Measurements from ENCODE around the gene GNPAT. TPM values are rescaled to one million over a fixed set of nuclear protein-coding genes. Genes with fewer than 3 reads are reported as not detected.
A peak's percentile ranks its signal among the peaks of the same experiment; 100 is the strongest.

The GNPAT gene
- total RNA-seq, 2 donors from 2014 or later: 41.9 to 52.9 TPM

DNA sequence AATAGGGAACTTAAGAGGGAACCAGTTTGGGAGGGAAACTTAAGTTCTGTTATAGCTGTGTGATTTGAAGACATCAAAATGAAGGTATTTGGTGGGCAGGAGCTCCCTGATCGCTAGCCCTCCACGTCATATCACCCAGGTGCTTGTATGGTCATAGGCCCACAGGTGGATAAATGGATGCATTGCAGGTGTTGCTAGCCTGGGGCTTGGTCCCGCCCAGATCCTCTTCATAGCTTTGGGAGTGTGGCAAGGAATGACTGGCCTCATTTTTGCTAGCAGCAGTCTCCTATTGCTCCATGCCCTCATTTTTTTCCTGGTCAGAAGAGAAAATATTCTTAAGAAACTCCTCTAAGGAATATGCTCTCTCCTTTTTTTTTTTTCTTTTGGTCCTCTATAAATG lies 11.3 kb downstream of the GNPAT start:
- H3K9me3 Mint-ChIP-seq: peaks cover under 1% of the 10 kb centered on the region
- no peak overlapping the region for H3K27ac Mint-ChIP-seq
- no peak overlapping the region for H3K4me3 Mint-ChIP-seq
- peaks cover 10% of the 10 kb centered on the region for H3K4me1 Mint-ChIP-seq
- H3K27me3 Mint-ChIP-seq: no peaks in the 10 kb centered on the region
- peaks cover 72% of the 10 kb centered on the region for H3K36me3 Mint-ChIP-seq (ENCODE audit: low read depth)
- no peak for ATAC-seq (replicated peaks)

DNA sequence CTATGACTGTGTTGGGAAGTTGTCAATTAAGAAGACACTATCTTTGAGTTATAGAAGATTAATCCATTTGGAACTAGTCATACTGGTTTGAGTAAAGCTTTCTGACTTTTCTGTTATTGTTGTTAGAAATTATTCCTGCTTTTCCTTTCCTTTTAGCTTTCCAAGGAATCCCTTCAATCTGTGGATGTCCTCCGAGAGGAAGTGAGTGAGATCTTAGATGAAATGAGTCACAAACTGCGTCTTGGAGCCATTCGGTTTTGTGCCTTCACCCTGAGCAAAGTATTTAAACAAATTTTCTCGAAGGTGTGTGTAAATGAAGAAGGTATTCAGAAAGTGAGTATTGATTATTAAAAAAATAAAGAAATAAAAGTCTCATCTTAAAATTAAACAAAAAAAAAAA lies 19.3 kb downstream of the GNPAT start:
- H3K9me3 Mint-ChIP-seq: peaks cover 4% of the 10 kb centered on the region

DNA sequence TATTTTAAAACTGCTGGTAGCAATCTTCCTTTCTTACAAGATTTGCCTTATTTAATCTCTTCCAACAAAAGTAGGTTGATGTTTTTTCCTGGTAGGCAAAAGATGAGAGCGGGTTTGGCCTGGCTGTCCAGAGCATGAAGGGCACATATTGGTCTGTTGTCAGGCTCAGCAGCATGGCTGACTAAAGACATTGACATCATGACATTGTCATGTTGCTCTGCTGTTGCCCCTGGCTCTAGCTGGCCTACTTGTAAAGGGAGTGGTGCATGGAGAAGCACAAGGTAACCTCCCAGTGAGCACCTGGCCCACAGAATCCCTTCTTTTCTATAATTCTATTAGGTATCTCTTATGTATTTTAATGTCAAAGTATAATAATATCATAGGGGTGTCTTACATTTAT lies 23.6 kb downstream of the GNPAT start:
- H3K9me3 Mint-ChIP-seq: no peaks in the 10 kb centered on the region
- no peaks in the 10 kb centered on the region for H3K27me3 Mint-ChIP-seq
- H3K4me1 Mint-ChIP-seq: no peaks in the 10 kb centered on the region
- peaks cover 97% of the 10 kb centered on the region for H3K36me3 Mint-ChIP-seq (ENCODE audit: low read depth)
- no peak overlapping the region for H3K4me3 Mint-ChIP-seq
- ATAC-seq (replicated peaks): no peak
- peak overlapping the region; percentile 20 for H3K27ac Mint-ChIP-seq

More for the DNA sequence above, 19.3 kb downstream of the GNPAT start:
- H3K27ac Mint-ChIP-seq: no peak overlapping the region
- H3K4me3 Mint-ChIP-seq: no peak overlapping the region
- peaks cover 99% of the 10 kb centered on the region for H3K36me3 Mint-ChIP-seq (ENCODE audit: low read depth)
- H3K4me1 Mint-ChIP-seq: peaks cover under 1% of the 10 kb centered on the region
- H3K27me3 Mint-ChIP-seq: no peaks in the 10 kb centered on the region
- no peak for ATAC-seq (replicated peaks)

DNA sequence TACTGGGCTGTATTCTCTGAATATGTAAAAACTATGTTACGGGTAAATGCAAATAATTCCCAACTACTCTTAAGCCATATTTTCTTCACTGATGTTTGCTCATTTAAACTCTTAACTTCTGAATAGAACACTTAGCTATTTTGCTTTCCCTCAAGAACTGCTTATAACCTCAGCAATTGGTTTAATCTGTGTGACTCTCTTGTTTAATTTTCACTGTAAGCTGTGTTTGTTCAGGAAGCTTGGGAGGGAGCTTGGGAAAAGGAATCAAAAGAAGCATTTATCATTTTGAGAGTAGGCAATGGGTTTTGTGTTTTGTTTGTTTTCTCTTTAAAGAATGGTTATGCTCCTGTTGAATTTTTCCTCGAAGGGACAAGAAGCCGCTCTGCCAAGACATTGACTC lies 24.4 kb downstream of the GNPAT start:
- no peak for ATAC-seq (replicated peaks)
- Mint-ChIP-seq H3K4me3 (no peak overlapping the region), H3K36me3 (ENCODE audit: low read depth) (peaks cover 97% of the 10 kb centered on the region), H3K27me3 (no peaks in the 10 kb centered on the region), H3K4me1 (no peaks in the 10 kb centered on the region), H3K9me3 (no peaks in the 10 kb centered on the region), H3K27ac (no peak overlapping the region)

DNA sequence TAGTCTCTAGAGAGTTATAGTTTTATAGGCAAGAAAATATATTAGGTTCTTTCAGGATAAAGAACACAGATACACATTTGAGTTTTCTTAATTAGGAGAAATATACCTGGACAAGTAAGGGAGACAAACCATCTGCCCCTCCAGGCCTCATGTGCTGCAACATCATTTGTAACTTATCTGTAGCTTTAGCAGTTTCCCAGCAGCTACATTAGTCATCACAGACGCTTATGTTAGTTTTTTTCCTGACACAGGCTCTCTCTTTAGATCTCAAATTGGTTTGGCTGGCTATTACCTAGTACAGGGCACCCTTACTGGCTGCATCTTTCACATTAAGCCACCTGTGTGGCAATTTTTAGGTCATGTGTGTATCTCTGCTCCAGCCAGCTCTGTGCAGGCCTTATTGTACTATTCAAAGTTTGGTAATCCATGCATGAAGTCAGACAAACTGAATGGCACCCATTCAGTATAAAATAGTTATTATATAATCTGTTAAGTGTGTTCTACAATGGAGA lies 25.9 kb downstream of the GNPAT start:
- no peak overlapping the region for H3K27ac Mint-ChIP-seq
- no peaks in the 10 kb centered on the region for H3K4me1 Mint-ChIP-seq
- H3K36me3 Mint-ChIP-seq (ENCODE audit: low read depth): peaks cover 97% of the 10 kb centered on the region
- no peaks in the 10 kb centered on the region for H3K27me3 Mint-ChIP-seq
- no peak overlapping the region for H3K4me3 Mint-ChIP-seq
- no peaks in the 10 kb centered on the region for H3K9me3 Mint-ChIP-seq
- ATAC-seq (replicated peaks): no peak

DNA sequence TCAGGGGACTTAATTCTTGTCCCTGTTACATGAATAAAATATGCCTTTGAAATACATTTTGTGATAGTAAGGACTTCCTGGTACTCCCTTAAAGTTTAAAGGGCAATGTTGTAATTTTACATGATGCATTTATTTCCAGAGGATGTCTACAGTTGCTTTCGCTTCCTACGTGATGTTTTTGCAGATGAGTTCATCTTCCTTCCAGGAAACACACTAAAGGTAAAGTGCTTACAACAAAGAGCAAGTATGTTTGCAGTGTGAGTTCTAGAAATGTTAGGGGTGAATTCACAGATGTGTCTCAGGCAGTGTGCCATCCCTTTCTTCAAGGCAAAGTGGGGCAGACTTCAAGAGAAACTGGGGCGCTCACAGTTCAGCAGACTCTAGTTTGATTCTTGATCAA lies 31.2 kb downstream of the GNPAT start:
- Mint-ChIP-seq H3K4me1 (peaks cover 14% of the 10 kb centered on the region), H3K27ac (peak overlapping the region; percentile 80), H3K4me3 (peak overlapping the region; percentile 37), H3K9me3 (no peaks in the 10 kb centered on the region), H3K36me3 (ENCODE audit: low read depth) (peaks cover 97% of the 10 kb centered on the region), H3K27me3 (no peaks in the 10 kb centered on the region)
- ATAC-seq (replicated peaks): peak; percentile 27

DNA sequence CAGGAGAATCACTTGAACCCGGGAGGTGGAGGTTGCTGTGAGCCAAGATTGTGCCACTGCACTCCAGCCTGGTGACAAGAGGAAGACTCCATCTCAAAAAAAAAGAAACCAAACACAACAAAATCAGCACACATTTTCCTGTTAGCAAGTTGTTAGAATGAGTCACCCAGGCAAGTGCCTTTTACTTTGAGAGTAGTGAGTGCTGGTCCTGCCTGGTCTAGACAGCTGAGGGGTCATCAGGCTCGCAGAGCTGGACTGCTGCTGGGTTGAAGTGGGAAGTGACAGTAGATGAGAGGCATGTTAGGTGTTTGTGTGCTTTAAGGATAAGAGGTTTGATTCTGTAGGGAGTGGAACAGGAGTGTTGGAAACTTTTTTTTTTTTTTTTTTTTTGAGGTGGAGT lies 31.9 kb downstream of the GNPAT start:
- Mint-ChIP-seq H3K4me3 (peak overlapping the region; percentile 7), H3K27ac (peak overlapping the region; percentile 80), H3K4me1 (peaks cover 14% of the 10 kb centered on the region), H3K9me3 (no peaks in the 10 kb centered on the region), H3K36me3 (ENCODE audit: low read depth) (peaks cover 98% of the 10 kb centered on the region), H3K27me3 (no peaks in the 10 kb centered on the region)
- ATAC-seq (replicated peaks): peak; percentile 27

DNA sequence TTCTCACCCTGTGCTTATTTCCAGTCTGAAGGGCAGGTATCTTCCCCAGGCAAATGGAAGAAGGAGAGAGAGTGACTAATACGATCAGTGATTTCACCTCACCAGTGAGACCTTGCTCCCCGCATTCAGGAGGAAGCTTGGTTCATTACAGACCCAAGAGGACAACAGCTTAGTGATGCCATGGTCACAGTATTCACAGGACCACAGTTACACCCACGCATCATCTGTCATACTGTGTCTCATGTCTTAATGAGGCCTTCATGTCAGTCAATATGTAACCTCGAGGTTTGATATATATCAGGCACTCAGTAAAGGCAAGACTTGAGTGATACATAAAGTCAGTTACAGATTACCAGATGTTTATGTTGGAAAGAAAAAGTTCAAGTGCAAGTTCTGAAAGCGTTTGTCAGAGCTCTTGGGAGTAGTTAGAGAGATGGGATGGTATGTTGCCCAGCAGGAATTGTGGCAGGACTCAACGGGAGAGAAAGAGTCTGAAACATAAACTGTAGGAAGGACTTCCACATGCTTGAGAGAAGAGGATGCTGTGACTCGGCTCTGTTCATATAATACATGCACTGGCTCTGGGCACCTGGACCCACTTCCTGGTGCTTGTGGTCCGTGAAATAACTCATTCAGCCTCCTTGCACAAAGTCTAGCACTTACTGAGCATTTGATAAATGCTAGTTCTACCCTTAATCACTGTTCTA lies 33.3 kb downstream of the GNPAT start:
- peak; percentile 90 for ATAC-seq (replicated peaks)
- Mint-ChIP-seq H3K4me3 (no peak overlapping the region), H3K9me3 (no peaks in the 10 kb centered on the region), H3K27ac (peak overlapping the region; percentile 12), H3K36me3 (ENCODE audit: low read depth) (peaks cover 92% of the 10 kb centered on the region), H3K4me1 (peaks cover 14% of the 10 kb centered on the region), H3K27me3 (no peaks in the 10 kb centered on the region)

DNA sequence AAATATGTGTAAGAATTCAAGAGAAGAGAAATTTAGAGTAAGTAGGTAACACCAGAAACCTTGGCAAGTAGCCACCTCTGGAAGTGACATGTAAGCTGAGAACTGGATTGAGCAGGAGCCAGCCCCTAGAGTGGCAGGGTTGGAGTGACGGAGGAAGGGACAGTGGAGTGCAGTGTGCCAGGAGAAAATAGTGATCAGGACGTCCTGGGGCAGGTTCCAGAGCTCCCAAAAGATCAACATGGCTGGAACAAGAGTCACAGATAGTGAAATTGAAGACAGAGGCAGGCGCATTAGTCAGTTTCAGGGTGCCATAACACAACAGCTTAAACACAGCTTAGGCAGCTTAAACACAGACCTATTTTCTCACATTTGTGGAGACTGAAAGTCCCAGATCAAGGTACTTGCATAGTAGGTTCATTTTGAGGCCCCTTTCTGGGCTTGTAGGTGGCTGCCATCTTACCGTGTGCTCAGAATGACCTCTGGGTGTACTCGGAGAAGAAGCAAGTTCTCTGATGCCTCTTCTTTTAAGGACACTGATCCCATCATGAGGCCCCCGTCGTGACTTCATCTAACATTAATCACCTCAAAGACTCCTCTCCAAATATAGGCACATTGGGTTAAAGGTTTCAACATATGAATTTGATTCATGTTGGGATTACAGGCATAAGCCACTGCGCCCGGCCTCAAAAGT lies 37.2 kb downstream of the GNPAT start:
- H3K4me1 Mint-ChIP-seq: peaks cover 5% of the 10 kb centered on the region
- no peaks in the 10 kb centered on the region for H3K27me3 Mint-ChIP-seq
- no peaks in the 10 kb centered on the region for H3K9me3 Mint-ChIP-seq
- no peak for ATAC-seq (replicated peaks)
- H3K36me3 Mint-ChIP-seq (ENCODE audit: low read depth): peaks cover 52% of the 10 kb centered on the region
- H3K4me3 Mint-ChIP-seq: no peak overlapping the region
- H3K27ac Mint-ChIP-seq: no peak overlapping the region

DNA sequence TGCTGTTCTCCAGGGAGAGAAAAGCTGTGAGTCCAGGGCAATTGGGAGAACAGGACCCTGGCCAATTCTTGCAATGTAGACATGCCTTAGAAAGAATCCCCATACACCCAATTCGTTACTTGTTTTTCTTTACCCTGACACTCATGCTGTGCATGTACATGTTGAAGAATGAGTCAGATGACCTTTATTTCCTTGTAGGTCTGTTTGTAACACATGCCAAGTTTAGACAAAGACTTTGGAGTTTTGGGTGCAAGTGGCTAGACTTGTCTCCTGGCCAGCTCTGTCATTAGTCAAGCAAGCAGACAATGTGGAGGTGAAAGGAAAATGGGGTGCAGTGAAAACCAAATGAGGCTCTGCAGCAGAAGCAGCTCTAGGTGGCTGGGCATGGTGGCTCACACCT lies 38.1 kb downstream of the GNPAT start:
- Mint-ChIP-seq H3K27ac (no peak overlapping the region), H3K36me3 (ENCODE audit: low read depth) (peaks cover 44% of the 10 kb centered on the region), H3K4me3 (no peak overlapping the region), H3K9me3 (no peaks in the 10 kb centered on the region), H3K4me1 (peaks cover 5% of the 10 kb centered on the region), H3K27me3 (no peaks in the 10 kb centered on the region)
- no peak for ATAC-seq (replicated peaks)

DNA sequence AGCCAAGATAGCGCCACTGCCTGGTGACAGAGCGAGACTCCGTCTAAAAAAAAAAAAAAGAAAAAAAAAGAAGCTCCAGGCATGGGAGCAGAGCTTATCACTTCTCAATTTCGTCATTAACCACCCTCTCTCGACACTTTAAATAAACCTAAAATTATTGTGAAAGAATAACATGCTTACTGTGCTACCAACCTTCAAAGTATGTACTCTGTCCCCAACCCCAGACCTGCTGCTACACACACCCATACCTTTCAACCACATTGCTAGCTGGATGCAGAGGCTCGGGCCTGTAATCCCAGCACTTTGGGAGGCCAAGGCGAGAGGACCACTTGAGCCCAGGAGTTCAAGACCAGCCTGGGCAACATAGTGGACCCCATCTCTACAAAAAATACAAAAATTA lies 38.7 kb downstream of the GNPAT start:
- Mint-ChIP-seq H3K27ac (no peak overlapping the region), H3K36me3 (ENCODE audit: low read depth) (peaks cover 38% of the 10 kb centered on the region), H3K4me3 (no peak overlapping the region), H3K4me1 (no peaks in the 10 kb centered on the region), H3K27me3 (no peaks in the 10 kb centered on the region), H3K9me3 (no peaks in the 10 kb centered on the region)
- no peak for ATAC-seq (replicated peaks)

DNA sequence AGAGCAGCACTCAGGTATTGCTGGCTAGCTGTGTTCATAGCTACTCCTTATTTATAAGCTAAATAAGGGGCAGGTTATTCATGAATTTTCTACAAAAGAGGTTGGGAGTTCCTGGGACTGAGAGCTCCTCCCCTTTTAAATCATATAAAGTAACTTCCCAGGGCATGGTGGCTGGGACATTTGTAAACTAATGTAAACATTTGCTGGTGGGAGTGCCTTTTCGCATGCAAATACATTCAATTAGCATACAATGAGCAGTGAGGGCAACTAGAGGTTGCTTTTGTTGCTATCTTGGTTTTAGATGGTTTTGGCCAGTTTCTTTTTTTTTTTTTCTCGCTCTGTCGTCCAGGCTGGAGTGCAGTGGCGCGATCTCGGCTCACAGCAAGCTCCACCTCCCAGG lies 43.4 kb downstream of the GNPAT start:
- no peak for ATAC-seq (replicated peaks)
- no peaks in the 10 kb centered on the region for H3K4me1 Mint-ChIP-seq
- no peak overlapping the region for H3K27ac Mint-ChIP-seq
- H3K27me3 Mint-ChIP-seq: no peaks in the 10 kb centered on the region
- H3K4me3 Mint-ChIP-seq: no peak overlapping the region
- H3K36me3 Mint-ChIP-seq (ENCODE audit: low read depth): no peaks in the 10 kb centered on the region
- no peaks in the 10 kb centered on the region for H3K9me3 Mint-ChIP-seq

DNA sequence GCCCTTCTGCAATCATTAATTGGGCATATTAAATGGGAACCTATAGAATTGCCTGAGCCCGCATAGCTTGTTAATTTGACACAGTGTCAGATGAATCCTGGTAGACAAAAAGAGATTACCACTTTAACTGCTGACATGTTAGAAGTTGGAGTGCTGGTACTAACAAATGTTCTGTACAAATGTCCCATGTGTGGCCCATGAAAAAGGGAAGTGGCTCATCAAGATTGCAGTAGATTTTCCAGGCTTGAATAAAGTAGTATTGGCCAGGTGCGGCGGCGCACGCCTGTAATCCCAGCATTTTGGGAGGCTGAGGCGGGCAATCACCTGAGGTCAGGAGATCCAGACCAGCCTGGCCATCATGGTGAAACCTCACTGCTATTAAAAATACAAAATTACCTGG lies 45.6 kb downstream of the GNPAT start:
- Mint-ChIP-seq H3K27me3 (no peaks in the 10 kb centered on the region), H3K4me1 (no peaks in the 10 kb centered on the region), H3K4me3 (no peak overlapping the region), H3K9me3 (no peaks in the 10 kb centered on the region), H3K36me3 (ENCODE audit: low read depth) (no peaks in the 10 kb centered on the region), H3K27ac (no peak overlapping the region)
- no peak for ATAC-seq (replicated peaks)

DNA sequence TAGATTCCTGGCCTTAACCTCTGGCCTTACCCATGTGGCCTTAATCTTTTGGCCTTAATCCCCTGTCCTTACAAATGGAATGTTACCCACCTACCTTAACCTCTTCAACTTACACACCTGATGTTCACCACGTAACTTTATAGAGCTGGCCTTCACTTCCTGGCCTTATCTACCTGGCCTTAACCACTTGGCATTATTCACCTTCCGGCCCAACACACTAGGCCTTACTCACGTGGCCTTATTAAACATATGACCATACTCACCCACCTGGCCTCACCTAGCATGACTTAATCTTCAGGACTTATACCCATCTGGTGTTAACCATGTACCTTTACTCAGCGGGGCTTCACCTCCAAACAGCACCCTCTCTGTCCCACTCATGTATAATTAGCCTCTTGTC lies 54.9 kb downstream of the GNPAT start:
- no peaks in the 10 kb centered on the region for H3K9me3 Mint-ChIP-seq
- H3K27ac Mint-ChIP-seq: no peak overlapping the region
- no peak overlapping the region for H3K4me3 Mint-ChIP-seq
- no peak for ATAC-seq (replicated peaks)
- H3K36me3 Mint-ChIP-seq (ENCODE audit: low read depth): no peaks in the 10 kb centered on the region
- H3K4me1 Mint-ChIP-seq: no peaks in the 10 kb centered on the region
- H3K27me3 Mint-ChIP-seq: no peaks in the 10 kb centered on the region

DNA sequence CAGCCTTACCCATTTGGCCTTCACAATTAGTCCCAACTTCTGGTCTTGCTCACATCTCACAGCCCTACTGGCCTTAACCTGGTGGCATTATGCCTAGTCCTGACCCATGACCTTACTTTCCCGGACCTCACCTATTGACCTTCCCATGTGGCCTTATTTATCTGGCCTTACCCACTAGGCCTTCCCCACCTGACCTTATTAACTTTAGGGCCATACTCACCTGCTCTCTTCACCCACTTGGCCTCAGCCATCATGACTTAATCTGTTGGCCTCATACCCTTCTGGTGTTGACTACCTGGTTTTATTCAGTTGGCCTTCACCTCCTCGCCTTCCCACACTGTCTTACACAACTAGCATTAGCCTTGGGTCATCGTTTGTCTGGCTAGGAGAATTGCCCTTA lies 61.0 kb downstream of the GNPAT start:
- Mint-ChIP-seq H3K4me1 (no peaks in the 10 kb centered on the region), H3K27me3 (no peaks in the 10 kb centered on the region), H3K27ac (no peak overlapping the region), H3K9me3 (no peaks in the 10 kb centered on the region), H3K4me3 (no peak overlapping the region), H3K36me3 (ENCODE audit: low read depth) (no peaks in the 10 kb centered on the region)
- ATAC-seq (replicated peaks): no peak
